ENCODE measurements around the gene RELN.
A peak's percentile ranks its signal among the peaks of the same experiment; 100 is the strongest.
"Not testable (repeated sequence)": the region's sequence is repeated elsewhere in the genome, so short reads cannot be mapped to it uniquely, and the experiment has no call there.

The RELN gene

GRCh38 chr7:103547451-103548284 is 441.8 kb downstream of the RELN start:
- no peak for DNase-seq

- no peak for DNase-seq
These were observed 447.0 kb downstream of the RELN start for GRCh38 chr7:103542470-103542869.

GRCh38 chr7:103541947-103542346 is 447.5 kb downstream of the RELN start:
- no peak for DNase-seq

GRCh38 chr7:103541026-103541425 is 448.4 kb downstream of the RELN start:
- DNase-seq, result no peak

- no peak for DNase-seq
These were observed 449.1 kb downstream of the RELN start for GRCh38 chr7:103540338-103540737.

GRCh38 chr7:103539875-103540274 is 449.6 kb downstream of the RELN start:
- no peak for DNase-seq

GRCh38 chr7:103538964-103539709 is 450.3 kb downstream of the RELN start:
- DNase-seq, result no peak

GRCh38 chr7:103533761-103534160 is 455.7 kb downstream of the RELN start:
- no peak for DNase-seq

GRCh38 chr7:103532955-103533354 is 456.5 kb downstream of the RELN start:
- DNase-seq, result no peak

GRCh38 chr7:103528152-103528551 is 461.3 kb downstream of the RELN start:
- DNase-seq, result no peak

- no peak for DNase-seq
These were observed 463.5 kb downstream of the RELN start for GRCh38 chr7:103525937-103526336.

- peak; percentile 8 for DNase-seq
These were observed 465.2 kb downstream of the RELN start for GRCh38 chr7:103524042-103524907.

GRCh38 chr7:103521937-103522336 is 467.5 kb downstream of the RELN start:
- DNase-seq, result no peak

- no peak for DNase-seq
These were observed 484.8 kb downstream of the RELN start for GRCh38 chr7:103504505-103505135.

GRCh38 chr7:103501206-103501605 is 488.3 kb downstream of the RELN start:
- no peak for DNase-seq

- DNase-seq, result no peak
These were observed 489.5 kb downstream of the RELN start for GRCh38 chr7:103499976-103500375.

GRCh38 chr7:103487419-103487818 is 502.0 kb downstream of the RELN start:
- no peak for DNase-seq

- not testable (repeated sequence) for DNase-seq
These were observed 502.6 kb downstream of the RELN start for GRCh38 chr7:103486873-103487272.

GRCh38 chr7:103480771-103481170 is 508.7 kb downstream of the RELN start:
- DNase-seq, result no peak

- DNase-seq, result no peak
These were observed 514.5 kb downstream of the RELN start for GRCh38 chr7:103474956-103475355.

- no peak for DNase-seq
These were observed 520.1 kb downstream of the RELN start for GRCh38 chr7:103469095-103469948.
